ENCODE measurements around the gene CHRNB2. TPM values are rescaled to one million over a fixed set of nuclear protein-coding genes. Genes with fewer than 3 reads are reported as not detected.

CHRNB2 gene
- total and polyA plus RNA-seq, 2 donors (not counting 3 experiments of a cell fraction or from before 2014, with no cell fraction given), result not detected

- no peak for DNase-seq (ENCODE audit: low read depth, low spot score)
- intact Hi-C loops (cut with micrococcal nuclease), result no loop called here
- Histone ChIP-seq H3K79me2 (ENCODE audit: control insufficient read depth, insufficient read depth, low read length) (peaks cover 57% of the 10 kb centered on the region), H3K36me3 (ENCODE audit: control insufficient read depth in 2 of 2, extremely low read depth in 1 of 2, insufficient read depth in 2 of 2, low read length in 2 of 2) (peaks cover 0 to 6% of the 10 kb centered on the region in 2 experiments), H3K4me2 (ENCODE audit: insufficient read depth, low read length) (peak overlapping the region; percentile 52), H3K4me1 (ENCODE audit: control insufficient read depth, extremely low read depth, insufficient read depth, low read length) (peaks cover 7% of the 10 kb centered on the region), H3K9me1 (replicated peaks; ENCODE audit: control insufficient read depth, extremely low read depth, insufficient read depth, low read length) (no peaks in the 10 kb centered on the region), H3K4me3 (replicated peaks in 1 of 3; ENCODE audit: insufficient read depth in 1 of 3, low read depth in 1 of 3, low read length in 3 of 3) (peak overlapping the region; percentile 72 to 99 (median 73)), H3K27me3 (ENCODE audit: control insufficient read depth in 2 of 2, insufficient read depth in 2 of 2, low read length in 2 of 2) (peaks cover 3 to 7% of the 10 kb centered on the region in 2 experiments), H4K20me1 (replicated peaks; ENCODE audit: control insufficient read depth, extremely low read depth, insufficient read depth, low read length) (peaks cover 3% of the 10 kb centered on the region), H3K9me3 (replicated peaks; ENCODE audit: control insufficient read depth, insufficient read depth, low read length) (no peaks in the 10 kb centered on the region), H3K9ac (replicated peaks; ENCODE audit: extremely low read depth, insufficient read depth, low read length) (peak overlapping the region; percentile 84), H2AFZ (ENCODE audit: low read depth, low read length) (no peak overlapping the region), H3K27ac (ENCODE audit: insufficient read depth, low read depth, low read length) (peak overlapping the region; percentile 86)
- TF ChIP-seq CTCF (IDR thresholded peaks at IDR 0.05; ENCODE audit: extremely low read depth in 1 of 2, insufficient read depth in 1 of 2, low read depth in 1 of 2, low read length in 2 of 2) (no peak), GATA2 (IDR thresholded peaks at IDR 0.05; ENCODE audit: insufficient read depth, insufficient read length, low read depth, low read length) (no peak), POLR2AphosphoS5 (IDR thresholded peaks at IDR 0.05; ENCODE audit: insufficient read depth, low read depth, low read length) (no peak), EZH2 (IDR thresholded peaks at IDR 0.05; ENCODE audit: borderline replicate concordance, low read depth, low read length, severe bottlenecking) (no peak), MAX (IDR thresholded peaks at IDR 0.05; ENCODE audit: insufficient read depth, insufficient read length) (no peak), FOS (IDR thresholded peaks at IDR 0.05; ENCODE audit: borderline replicate concordance, insufficient read depth, low read length) (no peak), MYC (IDR thresholded peaks at IDR 0.05; ENCODE audit: low read depth, low read length) (no peak), JUN (IDR thresholded peaks at IDR 0.05; ENCODE audit: borderline replicate concordance, insufficient read depth, insufficient read length, low read depth) (no peak), POLR2A (IDR thresholded peaks at IDR 0.05; ENCODE audit: low read depth, low read length) (no peak)
- CTCF ChIA-PET, result interaction anchor here (0.8 to 1.5 kb wide), 6 partner anchors 15 to 252 kb away, joined by 3 to 4 read pairs (median 3); no protein-coding TSS in a partner anchor
- dilution Hi-C loops (cut with MboI; ENCODE audit: extremely low pct_ligation_motif_present, low sequenced_read_pairs), result no loop called here
- TSS peak; percentile 17 for BruUV-seq (replicated peaks)
- POLR2A ChIA-PET, result interaction anchor here (0.7 kb wide), 1 partner anchor 29 kb away, joined by 9 read pairs; no protein-coding TSS in a partner anchor
- peak; percentile 8 for FAIRE-seq
Measured at GRCh38 chr1:154626456-154627256, 59.1 kb downstream of the CHRNB2 start.
